HS-27A (cell line): ENCODE results near the gene DPH3.

Experiments used
- DNase-seq: peaks from one replicate; pipeline ENCODE4 v3.0.0-alpha.2; 2012; ENCODE audit warnings: low read depth, missing footprints

The DPH3 gene

GRCh38 chr3:16290827-16291196 lies 26.1 kb upstream of the DPH3 start:
- no peak for DNase-seq

GRCh38 chr3:16290007-16290826 lies 25.5 kb upstream of the DPH3 start:
- DNase-seq: peak; percentile 20

GRCh38 chr3:16289144-16289889 lies 24.6 kb upstream of the DPH3 start:
- no peak for DNase-seq

GRCh38 chr3:16288664-16289063 lies 23.9 kb upstream of the DPH3 start:
- DNase-seq: no peak

DNA sequence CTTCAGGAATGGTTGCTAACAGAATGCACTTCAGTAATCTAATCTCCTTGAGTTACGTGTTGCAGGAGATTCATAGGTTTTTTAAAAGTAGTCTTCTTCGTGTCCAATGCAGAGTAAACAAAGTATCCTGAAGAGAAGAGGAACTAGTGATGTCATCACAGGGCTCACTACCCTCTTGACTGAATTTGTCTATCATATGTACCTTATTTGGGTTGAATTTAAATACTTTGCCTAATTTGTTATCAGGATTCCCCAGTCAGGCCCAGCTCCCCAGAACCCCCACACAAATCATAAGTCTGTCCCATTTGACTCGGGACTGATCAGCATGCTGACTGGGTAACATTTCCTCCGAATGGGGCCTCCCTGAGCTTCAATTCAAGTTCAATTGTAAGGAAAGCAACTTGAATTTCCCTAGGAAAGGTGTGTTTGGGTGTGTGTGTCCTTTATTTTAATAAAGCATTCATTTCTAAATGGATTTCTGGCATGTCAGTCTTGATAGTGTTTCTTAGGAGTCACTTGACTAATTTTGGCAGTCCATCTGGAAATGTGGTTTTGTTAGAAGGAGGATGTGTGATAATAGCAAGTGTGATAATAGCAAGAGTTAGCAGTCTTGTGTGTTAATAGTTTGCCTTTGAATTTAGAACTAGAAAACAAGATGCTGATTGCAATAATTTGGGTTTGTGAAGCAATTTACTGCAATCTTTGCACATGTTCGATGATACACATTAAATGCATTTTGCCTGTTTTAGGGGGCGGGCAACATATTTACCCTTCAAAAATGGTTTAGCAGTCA lies 22.2 kb upstream of the DPH3 start:
- DNase-seq: no peak

- DNase-seq: no peak
These were observed 21.4 kb upstream of the DPH3 start for GRCh38 chr3:16286161-16286560.

DNA sequence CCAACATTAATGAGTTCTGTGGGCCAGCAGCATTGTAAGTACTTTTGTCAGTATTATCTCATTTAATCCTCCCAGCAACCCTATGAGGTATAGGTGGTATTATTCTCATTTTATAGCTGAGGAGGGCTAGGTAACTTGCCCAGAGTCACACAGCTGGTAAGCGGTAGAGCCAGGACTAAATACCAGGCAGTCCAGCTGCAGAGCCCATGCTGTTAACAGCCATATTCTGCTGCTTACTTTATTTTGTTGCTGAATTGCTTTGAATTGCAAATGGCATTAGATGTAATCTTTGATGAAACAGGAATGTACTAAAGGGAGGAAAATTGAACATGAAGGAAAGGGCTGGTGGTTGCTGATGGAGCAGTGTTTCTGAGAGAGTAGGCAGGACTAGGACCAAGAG lies 19.9 kb upstream of the DPH3 start:
- DNase-seq: no peak

GRCh38 chr3:16280671-16281070 lies 15.9 kb upstream of the DPH3 start:
- DNase-seq: no peak

GRCh38 chr3:16279010-16279801 lies 14.5 kb upstream of the DPH3 start:
- DNase-seq: no peak

DNA sequence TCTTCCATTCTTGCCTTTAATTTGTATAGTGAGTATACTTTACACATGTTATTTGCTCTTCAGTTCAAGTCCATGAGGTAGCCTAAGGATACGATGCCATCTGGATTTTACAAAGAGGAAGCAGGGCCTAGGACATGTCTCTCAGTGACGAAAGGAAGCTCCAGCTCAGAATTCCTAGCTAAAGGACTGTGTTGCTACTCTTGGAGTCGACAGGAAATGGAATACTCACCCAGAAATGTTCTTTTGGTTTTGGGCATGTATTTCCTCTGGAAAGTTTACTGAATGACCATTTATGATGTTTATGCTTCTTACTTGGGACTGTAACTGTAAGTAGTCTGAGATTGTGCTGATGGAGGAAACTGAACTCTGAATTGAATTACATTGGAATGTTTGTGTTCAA lies 12.7 kb upstream of the DPH3 start:
- DNase-seq: no peak

- DNase-seq: no peak
These were observed 9.1 kb upstream of the DPH3 start for GRCh38 chr3:16273867-16274266.

GRCh38 chr3:16272588-16272987 lies 7.8 kb upstream of the DPH3 start:
- no peak for DNase-seq

DNA sequence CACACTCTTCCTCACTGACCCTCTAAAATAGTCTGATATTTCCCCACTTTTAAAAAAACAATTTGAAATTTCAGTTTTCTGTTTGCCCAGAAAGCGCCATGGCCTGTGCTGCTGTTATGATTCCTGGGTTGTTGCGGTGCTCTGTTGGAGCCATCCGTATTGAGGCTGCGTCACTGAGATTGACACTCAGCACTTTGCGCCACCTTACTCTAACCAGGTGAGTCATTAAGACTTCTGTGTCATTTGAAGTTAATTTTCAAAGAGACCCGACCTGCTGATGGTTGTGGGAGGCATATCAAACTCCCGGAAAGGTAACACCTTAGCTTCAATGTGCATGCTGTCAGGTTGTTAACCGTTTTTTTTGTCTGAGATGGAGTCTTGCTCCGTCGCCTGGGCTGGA lies 6.1 kb upstream of the DPH3 start:
- DNase-seq: no peak

- no peak for DNase-seq
These were observed 2.0 kb upstream of the DPH3 start for GRCh38 chr3:16266714-16267113.

DNA sequence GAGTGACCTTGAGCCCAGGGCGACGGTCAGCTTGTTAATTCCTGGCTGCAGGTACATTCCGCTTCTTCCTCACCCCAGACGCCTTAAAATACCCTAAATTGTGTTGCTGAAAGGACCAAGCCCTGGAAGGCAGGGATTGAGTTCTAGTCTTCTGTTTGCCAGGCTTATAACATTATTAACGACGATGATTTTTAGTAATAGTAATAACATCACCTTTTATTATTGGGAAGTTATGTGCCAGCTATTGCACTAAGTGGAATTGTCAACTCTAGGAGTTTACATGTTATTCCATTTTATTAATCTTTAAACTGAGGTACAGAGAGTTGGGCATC lies 678 bp upstream of the DPH3 start:
- DNase-seq: no peak

DNA sequence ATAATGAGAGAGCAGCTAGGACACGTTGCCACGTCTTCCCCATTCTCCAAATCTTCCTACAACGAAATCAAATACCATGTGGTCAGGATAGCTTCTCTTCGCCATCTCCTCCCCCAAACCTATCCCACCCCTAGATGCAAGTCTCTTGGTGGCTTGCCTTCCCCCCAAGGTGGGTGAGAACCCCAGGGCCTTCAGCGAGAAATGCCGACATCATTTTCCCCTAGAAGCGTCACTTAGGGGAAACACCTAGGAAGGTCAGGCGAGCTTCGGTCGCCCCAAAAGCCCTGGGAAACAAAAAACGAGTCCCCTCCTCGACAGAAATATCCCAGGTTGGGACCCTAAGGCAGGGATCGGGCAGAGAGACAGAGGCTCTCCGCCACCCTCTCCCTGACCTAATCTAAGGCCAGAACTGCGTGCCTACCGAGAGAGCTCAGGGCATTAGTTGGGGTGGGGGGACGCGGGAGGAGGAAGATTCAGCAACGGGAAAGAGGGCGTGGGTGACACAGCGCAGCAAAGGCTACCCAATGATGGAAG lies 502 bp downstream of the DPH3 start:
- no peak for DNase-seq

DNA sequence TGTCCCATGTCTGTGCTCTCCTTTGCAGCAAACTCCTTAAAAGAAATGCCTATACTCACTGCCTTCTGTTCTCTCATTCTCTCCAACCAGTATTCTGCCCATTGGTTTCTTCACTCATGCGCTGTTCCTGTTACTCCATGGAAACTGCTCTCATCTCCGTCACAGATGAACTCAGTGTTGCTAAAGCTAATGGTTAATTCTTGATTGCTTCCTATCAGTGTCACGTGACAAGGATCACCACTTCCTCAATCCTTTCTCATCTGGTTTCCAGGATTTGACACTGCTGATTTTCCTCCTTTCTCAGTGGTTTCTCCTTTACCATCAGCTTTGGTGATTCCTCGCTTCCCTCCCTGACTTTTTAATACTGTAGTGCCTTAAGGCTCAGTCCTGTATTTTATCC lies 2.6 kb downstream of the DPH3 start:
- DNase-seq: no peak

DNA sequence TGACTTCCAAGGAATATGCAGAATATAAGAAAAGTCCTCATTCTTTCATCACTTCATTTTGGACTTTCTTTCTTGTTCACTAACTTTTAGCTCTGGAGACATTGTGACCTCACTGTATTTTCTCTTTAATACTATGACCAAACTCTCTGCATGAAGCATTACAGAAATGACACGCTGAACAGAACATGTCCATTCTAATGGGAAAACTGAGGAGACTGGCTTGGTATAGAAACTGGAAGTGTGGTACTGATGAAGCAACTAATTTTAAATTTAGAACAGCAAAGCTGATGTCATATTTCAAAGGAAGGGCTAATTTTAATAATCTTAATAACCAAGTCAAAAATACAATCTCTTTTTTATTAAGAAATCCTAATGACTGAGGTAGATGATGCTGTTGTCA lies 4.7 kb downstream of the DPH3 start:
- DNase-seq: no peak

- no peak for DNase-seq
These were observed 5.9 kb downstream of the DPH3 start for GRCh38 chr3:16258866-16259265.

GRCh38 chr3:16258177-16258576 lies 6.6 kb downstream of the DPH3 start:
- DNase-seq: no peak

- no peak for DNase-seq
These were observed 7.4 kb downstream of the DPH3 start for GRCh38 chr3:16257309-16257708.

DNA sequence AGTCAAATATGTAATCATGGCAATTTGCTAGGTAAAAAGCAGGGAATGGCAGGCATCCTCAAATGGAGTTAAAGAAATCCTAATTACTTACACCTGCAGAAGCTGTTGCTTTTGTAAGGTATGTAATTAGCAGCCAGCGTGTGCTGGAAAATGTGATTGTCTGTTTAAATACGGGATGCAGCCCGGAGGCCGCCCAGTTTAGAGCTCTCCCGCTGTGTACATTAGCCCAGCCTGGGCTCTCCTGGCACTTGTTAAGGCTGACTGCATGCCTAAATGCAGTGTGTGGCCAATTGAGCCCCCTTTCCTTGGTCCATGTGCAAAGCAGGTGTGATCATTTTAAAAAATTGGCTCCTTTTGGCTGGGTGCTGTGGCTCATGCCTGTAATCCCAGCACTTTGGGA lies 9.0 kb downstream of the DPH3 start:
- DNase-seq: no peak
